ENCODE results near the gene HOXB2. TPM values are rescaled to one million over a fixed set of nuclear protein-coding genes. Genes with fewer than 3 reads are reported as not detected.

HOXB2 gene
- total RNA-seq, 2 experiments from 2014 or later, result 7.4 to 7.7 TPM

DNA sequence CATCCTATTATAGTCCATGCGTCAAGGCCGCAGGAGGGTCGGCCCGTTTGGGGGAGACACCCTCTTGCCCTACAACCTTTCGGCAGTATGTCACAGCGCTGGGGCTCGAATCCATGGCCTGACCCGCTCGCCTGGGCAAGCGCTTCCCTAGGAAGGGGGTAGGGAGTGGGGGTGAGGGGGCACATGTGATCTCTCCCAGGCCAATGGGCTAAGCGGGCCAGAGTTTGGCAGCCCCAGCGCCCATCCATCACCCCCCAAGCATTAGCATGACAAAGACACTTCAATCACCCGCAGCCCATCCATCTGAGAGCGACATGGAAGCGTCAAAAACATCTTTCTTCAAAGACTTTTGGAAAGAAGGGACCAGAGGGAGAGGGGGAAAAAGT, 14.0 kb downstream of the HOXB2 start, which contains the start of gene HOXB1:
Gene HOXB1, minus strand, starts transcription at position 125 of the 386 bp plus-strand sequence. Its CDS starts 107 bp downstream, at position 18.
- Mint-ChIP-seq H3K9me3 (no peaks in the 10 kb centered on the region), H3K4me3 (no peak within 1 kb of the TSS), H3K27me3 (peaks cover 24% of the 10 kb centered on the region), H3K4me1 (peaks cover 5% of the 10 kb centered on the region), H3K36me3 (no peaks in the 10 kb centered on the region), H3K27ac (no peak within 1 kb of the TSS)
- no peak for DNase-seq

DNA sequence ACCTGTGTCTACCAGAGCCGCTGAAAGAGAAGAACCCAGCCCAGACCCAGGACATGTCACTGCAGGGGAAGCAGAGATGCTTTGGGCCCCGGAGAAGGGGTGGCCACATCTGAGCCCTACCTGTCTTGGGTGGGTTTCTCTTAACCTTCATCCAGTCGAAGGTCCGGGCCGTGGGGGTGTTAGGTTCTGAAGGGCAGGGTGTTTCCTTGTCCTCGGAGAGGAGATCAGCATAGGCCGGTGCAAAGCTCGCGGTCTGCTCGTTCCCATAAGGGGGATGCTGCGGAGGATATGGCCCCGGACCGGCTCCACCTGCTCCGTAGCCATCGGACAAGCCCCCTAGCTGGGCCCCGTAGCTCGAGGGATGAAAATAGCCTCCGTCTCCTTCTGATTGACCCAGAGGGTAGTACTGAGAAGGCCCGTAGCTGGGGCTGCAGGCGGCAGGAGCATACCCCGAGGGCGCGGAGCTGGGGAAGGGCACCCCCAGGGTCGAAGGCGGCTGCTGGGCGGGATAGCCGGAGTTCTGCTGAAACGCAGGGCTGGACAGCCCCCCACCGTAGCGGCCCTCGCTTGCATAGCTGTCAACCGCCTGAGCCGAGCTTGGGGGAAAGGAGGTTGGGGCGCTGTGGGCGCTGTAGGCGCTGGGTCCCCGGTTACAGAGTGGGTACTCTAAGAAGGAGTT, 14.6 kb downstream of the HOXB2 start:
- no peaks in the 10 kb centered on the region for H3K9me3 Mint-ChIP-seq
- no peak overlapping the region for H3K27ac Mint-ChIP-seq
- H3K4me1 Mint-ChIP-seq, result peaks cover 5% of the 10 kb centered on the region
- H3K27me3 Mint-ChIP-seq, result peaks cover 30% of the 10 kb centered on the region
- no peak for DNase-seq
- no peak overlapping the region for H3K4me3 Mint-ChIP-seq
- no peaks in the 10 kb centered on the region for H3K36me3 Mint-ChIP-seq

DNA sequence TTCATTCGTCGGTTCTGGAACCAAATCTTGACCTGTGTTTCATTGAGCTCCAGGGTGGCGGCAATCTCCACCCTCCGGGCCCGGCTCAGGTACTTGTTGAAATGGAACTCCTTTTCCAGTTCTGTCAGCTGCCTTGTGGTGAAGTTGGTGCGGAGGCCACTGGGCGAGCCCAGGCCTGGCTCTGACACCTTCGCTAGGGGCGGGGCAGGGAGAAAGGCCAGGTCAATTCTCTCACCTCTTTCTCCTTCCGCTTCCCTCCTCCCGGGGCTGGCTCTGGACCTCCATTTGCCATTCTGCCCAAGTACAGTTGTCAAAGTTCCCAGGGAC, 15.3 kb downstream of the HOXB2 start:
- H3K36me3 Mint-ChIP-seq, result no peaks in the 10 kb centered on the region
- H3K27ac Mint-ChIP-seq, result no peak overlapping the region
- peaks cover 4% of the 10 kb centered on the region for H3K4me1 Mint-ChIP-seq
- H3K9me3 Mint-ChIP-seq, result no peaks in the 10 kb centered on the region
- H3K27me3 Mint-ChIP-seq, result peaks cover 37% of the 10 kb centered on the region
- H3K4me3 Mint-ChIP-seq, result no peak overlapping the region
- DNase-seq, result no peak

DNA sequence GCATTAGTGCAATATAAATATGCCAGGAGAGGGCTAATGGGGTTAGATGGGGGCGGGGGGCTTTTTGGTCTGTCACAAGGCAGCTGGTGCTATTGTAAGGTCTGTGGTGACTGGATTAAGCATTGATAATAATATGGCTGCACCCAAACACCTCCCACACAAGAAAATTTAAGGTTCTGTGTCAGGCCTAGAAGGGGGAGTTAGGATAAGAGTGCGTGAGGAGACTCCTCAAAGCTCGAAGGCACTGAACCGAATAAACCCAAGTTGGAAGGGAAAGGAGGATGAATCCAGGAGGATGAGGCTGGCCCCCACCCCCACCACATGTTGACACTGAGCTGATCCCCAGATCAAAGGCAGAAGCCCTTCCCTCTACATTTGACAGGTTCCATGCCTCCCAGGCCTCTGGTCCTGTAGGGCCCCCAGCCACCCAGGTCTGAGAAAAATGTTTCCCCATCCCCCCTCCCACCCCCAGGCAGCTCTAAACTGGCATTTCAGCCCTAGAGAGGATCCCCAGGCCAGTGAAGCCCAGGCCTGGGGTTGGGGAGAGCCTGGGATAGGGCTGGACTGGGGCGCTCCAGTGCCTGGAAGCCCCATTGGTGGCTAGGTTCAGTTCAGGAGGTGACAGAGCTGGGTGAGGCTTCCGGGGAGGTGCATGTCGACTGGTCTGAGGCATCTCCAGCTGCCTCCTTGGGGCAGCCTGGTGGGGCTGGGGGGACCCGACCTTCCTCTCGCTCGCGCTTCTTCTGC, 15.8 kb downstream of the HOXB2 start:
- Mint-ChIP-seq H3K36me3 (no peaks in the 10 kb centered on the region), H3K27me3 (peaks cover 42% of the 10 kb centered on the region), H3K4me3 (no peak overlapping the region), H3K27ac (no peak overlapping the region), H3K4me1 (peaks cover 4% of the 10 kb centered on the region), H3K9me3 (no peaks in the 10 kb centered on the region)
- DNase-seq, result no peak

DNA sequence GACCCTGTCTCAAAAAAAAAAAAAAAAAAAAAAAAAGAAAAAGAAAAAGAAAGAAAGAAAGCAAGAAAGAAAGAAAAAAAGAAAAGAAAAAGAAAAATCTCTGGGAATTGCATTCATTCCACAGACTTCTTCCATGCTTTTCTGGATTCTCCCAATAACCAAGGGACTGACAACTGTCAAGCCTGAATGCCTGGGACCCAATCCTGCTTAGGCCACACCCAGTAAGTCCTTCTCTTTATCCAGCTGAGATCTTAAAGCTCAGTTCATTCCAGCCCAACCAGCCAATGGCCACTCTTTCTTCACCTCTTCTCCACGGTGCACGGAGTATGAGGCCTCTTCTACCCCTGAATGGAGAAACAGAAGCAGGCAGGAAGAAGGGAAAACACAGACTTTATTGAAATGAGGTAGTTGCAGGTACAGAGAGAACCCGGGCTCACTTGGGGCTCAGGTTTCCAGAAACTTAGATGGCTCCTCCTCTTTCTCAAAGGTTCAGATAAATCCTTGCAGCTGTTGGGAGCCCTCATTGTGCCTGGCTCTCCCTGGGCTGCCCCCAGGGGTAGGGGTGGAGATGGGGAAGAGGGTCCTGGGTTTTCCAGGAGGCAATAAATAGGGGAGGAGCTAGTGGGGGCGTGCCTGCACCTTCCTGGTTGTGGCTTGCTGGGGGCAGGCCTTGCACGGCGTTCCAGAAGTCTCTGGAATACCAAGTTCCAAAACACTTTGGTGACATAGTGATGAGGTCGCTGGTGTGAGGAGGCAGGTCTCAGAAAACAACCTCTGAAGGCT, 16.6 kb downstream of the HOXB2 start:
- DNase-seq, result no peak
- Mint-ChIP-seq H3K36me3 (no peaks in the 10 kb centered on the region), H3K27me3 (peaks cover 47% of the 10 kb centered on the region), H3K4me3 (no peak overlapping the region), H3K9me3 (no peaks in the 10 kb centered on the region), H3K4me1 (peaks cover 4% of the 10 kb centered on the region), H3K27ac (peak overlapping the region; percentile 45)

DNA sequence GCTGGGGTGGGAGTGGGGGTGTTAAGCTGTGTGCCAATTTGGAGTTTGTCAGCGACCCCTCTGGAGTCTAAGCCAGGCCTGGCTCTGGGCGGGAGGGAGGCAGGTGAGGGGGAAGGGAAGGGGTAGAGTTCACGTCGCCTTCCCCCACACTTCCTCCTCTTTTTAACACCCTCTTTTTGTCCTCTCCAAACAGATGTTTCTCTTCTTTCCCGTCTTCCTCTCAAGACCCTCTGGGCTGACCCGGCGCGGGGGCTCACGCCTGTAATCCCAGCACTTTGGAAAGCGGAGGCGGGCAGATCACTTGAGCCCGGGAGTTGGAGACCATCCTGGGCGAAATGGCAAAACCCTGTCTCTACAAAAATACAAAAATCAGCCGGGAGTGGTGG, 17.4 kb downstream of the HOXB2 start:
- Mint-ChIP-seq H3K4me1 (peaks cover 4% of the 10 kb centered on the region), H3K36me3 (no peaks in the 10 kb centered on the region), H3K27ac (no peak overlapping the region), H3K9me3 (no peaks in the 10 kb centered on the region), H3K4me3 (no peak overlapping the region), H3K27me3 (peaks cover 51% of the 10 kb centered on the region)
- DNase-seq, result no peak

DNA sequence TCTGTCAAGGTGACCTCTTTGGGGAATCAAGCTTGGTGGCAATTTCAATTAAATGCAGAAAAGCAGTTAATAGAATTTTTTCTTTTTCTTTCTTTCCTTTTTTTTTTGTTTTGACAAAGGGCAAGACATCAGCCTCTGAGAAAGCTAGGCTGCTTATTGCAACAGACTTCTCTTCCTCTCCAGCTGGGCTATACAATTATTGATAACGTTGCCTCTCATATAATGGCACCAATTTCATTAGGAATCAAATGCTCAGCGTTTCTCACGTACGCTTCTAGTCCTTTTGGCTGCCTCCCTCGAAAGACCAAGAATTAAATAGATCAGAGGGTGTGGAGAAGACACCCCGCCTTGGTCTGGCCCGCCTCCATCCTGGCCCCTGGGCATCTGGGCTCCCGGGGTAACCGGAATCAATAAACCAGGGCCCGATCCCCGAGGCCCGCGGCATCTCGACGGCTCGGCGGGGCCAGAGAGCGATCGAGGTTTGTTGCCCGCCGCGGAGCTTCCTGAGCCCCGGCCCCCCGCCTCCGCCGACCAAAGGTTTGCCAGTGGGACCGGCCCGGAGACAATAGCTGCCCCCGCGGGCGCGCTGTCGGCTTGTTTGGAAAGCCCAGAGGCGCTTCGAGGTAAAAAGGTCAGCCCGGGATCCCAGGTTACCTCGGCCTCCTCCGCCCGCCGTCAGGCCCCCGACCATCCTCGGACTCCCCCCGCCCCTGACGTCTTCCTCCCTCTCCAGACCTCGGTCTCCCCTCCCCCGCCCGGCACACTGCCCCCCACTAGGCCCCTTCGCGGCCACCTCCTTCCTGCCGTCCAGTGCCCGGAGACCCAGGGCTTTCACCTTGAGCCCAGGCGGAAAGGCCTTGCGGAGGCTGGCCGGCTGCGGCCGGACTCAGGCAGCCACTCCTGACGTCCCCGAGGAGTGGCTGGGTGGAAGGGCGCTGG, 18.0 kb downstream of the HOXB2 start:
- Mint-ChIP-seq H3K4me3 (no peak overlapping the region), H3K27ac (no peak overlapping the region), H3K4me1 (peaks cover 4% of the 10 kb centered on the region), H3K27me3 (peaks cover 57% of the 10 kb centered on the region), H3K9me3 (no peaks in the 10 kb centered on the region), H3K36me3 (no peaks in the 10 kb centered on the region)
- DNase-seq, result no peak

DNA sequence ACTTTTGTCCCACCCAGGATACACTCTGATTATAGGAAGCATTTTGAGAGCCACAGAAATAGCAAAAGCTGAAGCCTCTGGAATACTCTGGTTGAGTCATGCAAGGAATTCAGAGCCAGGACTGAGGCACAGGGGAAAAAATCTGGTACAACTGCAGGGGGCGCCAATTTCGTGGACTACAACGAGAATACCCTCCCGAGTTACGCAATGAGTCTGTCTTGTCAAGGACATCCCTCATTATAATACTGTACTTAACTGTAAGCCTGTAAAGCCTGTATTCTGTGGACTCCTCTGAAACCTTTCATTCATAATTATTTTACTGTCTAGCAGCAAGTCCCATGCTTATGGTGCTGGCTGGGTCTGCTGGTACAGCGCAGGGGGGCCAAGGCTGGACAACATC, 21.9 kb downstream of the HOXB2 start:
- Mint-ChIP-seq H3K36me3 (no peaks in the 10 kb centered on the region), H3K27ac (no peak overlapping the region), H3K4me1 (no peaks in the 10 kb centered on the region), H3K9me3 (no peaks in the 10 kb centered on the region), H3K27me3 (peaks cover 73% of the 10 kb centered on the region), H3K4me3 (no peak overlapping the region)
- DNase-seq, result no peak

DNA sequence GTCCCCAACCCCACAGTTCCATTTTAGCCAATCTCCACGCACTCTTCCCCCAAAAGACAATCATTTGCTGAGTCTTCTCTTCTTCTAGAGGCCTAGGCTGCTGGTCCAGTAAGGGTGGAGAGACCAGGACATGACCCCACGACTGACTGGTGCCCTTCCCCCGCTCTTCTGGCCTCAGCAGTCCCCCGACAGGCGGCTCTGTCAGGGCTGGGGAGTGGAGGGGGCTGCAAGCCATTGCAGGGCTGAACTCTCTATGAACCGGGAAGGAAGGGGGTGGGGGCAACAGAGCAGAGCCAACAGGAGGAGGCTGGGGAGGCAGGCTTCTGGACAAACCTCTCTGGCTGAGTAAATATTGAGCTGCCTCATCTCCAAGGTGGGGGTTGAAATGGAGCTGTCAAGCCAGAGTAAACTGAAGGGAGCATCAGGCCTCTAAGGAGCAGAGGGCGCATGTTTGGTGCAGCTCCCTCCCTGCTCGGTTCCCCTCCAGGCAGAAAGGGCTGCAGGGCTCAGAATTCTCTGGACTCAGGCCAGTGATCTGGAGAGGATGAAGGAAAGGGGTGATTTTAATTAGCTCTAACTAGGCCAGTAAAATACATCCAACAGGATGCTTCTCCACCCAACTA, 22.8 kb downstream of the HOXB2 start:
- DNase-seq, result no peak
- Mint-ChIP-seq H3K27me3 (peaks cover 76% of the 10 kb centered on the region), H3K4me3 (no peak overlapping the region), H3K27ac (no peak overlapping the region), H3K9me3 (no peaks in the 10 kb centered on the region), H3K4me1 (no peaks in the 10 kb centered on the region), H3K36me3 (no peaks in the 10 kb centered on the region)

DNA sequence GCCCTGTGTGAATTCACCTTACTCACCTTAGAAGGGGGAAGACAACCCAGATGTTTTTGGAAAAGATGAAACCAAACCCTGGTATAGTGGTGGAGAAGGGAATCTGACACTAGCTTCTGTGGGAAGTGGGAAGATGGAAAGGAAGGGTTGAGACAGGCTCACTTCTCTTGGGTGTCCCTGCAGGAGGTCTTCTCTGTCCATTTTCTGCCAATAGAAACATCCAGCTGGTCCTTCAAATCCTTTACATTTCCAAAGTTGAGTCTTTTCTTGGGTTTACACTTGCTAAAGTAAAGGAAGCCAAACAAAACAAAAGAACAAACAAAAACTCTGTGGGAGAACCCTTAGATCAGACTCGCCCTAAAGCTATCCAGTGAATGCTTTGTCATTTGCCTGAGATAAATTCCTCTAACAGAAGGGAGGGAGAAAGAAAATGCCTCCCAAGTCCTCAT, 24.3 kb downstream of the HOXB2 start:
- no peaks in the 10 kb centered on the region for H3K36me3 Mint-ChIP-seq
- no peaks in the 10 kb centered on the region for H3K4me1 Mint-ChIP-seq
- H3K9me3 Mint-ChIP-seq, result no peaks in the 10 kb centered on the region
- peaks cover 74% of the 10 kb centered on the region for H3K27me3 Mint-ChIP-seq
- no peak for DNase-seq
- H3K4me3 Mint-ChIP-seq, result no peak overlapping the region
- no peak overlapping the region for H3K27ac Mint-ChIP-seq

DNA sequence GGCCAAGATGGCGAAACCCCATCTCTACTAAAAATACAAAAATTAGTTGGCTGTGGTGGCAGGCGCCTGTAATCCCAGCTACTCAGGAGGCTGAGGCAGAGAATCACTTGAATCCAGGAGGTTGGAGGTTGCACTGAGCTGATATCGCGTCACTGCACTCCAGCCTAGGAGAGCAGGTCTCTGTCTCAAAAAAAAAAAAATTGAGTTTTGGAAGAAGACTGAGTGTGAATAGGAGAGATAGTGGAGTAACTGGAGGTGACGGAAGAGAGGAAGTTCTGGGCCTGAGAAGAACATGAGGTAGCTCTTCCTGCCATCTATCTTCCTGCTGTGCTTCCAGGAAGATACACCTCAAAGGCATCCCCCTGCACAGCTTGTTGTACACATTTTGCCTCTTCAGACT, 25.5 kb downstream of the HOXB2 start:
- H3K4me3 Mint-ChIP-seq, result no peak overlapping the region
- peaks cover under 1% of the 10 kb centered on the region for H3K4me1 Mint-ChIP-seq
- no peaks in the 10 kb centered on the region for H3K36me3 Mint-ChIP-seq
- no peak overlapping the region for H3K27ac Mint-ChIP-seq
- DNase-seq, result no peak
- no peaks in the 10 kb centered on the region for H3K9me3 Mint-ChIP-seq
- H3K27me3 Mint-ChIP-seq, result peaks cover 71% of the 10 kb centered on the region

DNA sequence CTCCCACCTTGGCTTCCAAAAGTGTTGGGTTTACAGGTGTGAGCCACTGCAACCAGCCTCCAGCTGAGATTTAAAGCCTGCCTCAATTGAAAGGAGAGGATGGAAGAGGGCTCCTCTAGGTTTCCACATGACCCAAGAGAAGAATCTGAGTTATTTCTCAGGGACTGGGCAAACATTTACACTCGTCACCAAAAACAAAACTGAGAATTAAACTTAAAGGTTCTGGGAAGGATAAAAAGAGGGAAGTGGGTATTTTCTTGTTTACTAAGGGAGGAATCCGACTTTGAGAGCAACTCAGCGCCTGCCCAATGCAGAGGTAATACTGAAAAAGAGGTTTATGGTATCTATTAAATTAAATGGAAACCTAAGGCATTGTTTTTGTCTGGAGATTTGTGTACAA, 27.4 kb downstream of the HOXB2 start:
- H3K4me1 Mint-ChIP-seq, result peaks cover 19% of the 10 kb centered on the region
- H3K27ac Mint-ChIP-seq, result no peak overlapping the region
- no peak for DNase-seq
- no peak overlapping the region for H3K4me3 Mint-ChIP-seq
- H3K9me3 Mint-ChIP-seq, result no peaks in the 10 kb centered on the region
- H3K27me3 Mint-ChIP-seq, result peaks cover 55% of the 10 kb centered on the region
- peaks cover 5% of the 10 kb centered on the region for H3K36me3 Mint-ChIP-seq

DNA sequence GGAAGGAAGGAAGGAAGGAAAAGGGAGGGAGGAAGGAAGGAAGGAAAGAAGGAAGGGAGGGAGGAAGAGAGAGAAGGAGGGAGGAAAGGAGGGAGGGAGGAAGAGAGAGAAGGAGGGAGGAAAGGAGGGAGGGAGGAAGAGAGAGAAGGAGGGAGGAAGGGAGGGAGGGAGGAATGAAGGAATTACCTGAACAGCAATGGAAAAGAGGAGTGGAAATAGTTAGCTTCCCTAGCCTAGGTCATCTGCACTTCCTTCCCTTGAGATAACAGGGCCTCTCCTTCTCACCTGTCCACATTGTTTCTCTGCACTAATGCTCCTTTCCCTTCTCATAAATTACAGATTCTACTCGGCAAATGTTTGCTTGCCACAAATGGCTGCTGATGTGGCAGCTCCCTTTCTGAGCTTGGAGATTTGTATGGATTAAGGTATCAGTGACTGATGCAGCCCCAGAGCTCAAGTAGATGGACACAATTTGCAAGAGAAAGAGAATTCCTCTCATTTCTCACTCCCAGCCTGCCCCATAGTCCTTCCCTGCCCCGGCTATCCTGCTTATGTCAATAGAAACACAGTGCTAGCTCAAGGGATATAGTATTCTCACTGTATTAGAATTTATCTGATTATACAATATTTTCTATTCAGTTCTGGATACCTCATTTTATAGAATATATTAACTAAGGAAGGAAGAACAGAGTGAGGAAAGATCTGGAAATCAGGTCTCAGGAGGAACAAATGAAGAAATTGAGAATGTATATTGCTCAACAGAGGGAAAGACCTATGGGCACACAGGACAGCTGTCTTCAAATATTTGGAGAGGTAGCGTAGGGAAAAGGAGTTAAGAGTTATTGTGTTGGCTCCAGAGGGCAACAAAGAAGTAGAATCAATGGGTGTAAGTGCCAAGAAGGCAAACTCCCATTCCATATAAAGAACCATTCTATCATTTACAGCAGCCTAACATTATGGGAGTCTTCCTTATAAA, 28.7 kb downstream of the HOXB2 start:
- Mint-ChIP-seq H3K9me3 (no peaks in the 10 kb centered on the region), H3K4me1 (peaks cover 28% of the 10 kb centered on the region), H3K27ac (no peak overlapping the region), H3K36me3 (peaks cover 5% of the 10 kb centered on the region), H3K4me3 (no peak overlapping the region), H3K27me3 (peaks cover 45% of the 10 kb centered on the region)
- DNase-seq, result no peak
